KMS-11 (cell line): ENCODE measurements around the gene VSTM4.

Experiments used
- H2AFZ ChIP-seq: fragments of 200-600 bp; sonication (generic); 2 replicates; pipeline ENCODE4 v1.6.1; 2016; ENCODE audit warnings: antibody characterized with exemption, mixed run types, low read depth
- H3K27ac ChIP-seq: fragments of 200-600 bp; sonication (generic); 2 replicates; pipeline ENCODE4 v1.6.1; 2016; ENCODE audit warnings: mild to moderate bottlenecking, mixed run types
- H3K27me3 ChIP-seq: fragments of 200-600 bp; sonication (generic); 2 replicates; pipeline ENCODE4 v1.6.1; 2017; ENCODE audit warnings: mild to moderate bottlenecking, low read depth, mixed run types, moderate library complexity; ENCODE audit not compliant: insufficient read depth
- H3K36me3 ChIP-seq: fragments of 200-600 bp; sonication (generic); 2 replicates; pipeline ENCODE4 v1.6.1; 2017; ENCODE audit warnings: mild to moderate bottlenecking, mixed run types; ENCODE audit not compliant: insufficient read depth
- H3K4me1 ChIP-seq: fragments of 200-600 bp; sonication (generic); 2 replicates; pipeline ENCODE4 v1.6.1; 2016; ENCODE audit warnings: mild to moderate bottlenecking, low read depth, mixed run types; ENCODE audit not compliant: poor library complexity, severe bottlenecking
- H3K4me2 ChIP-seq: fragments of 200-600 bp; sonication (generic); 2 replicates; pipeline ENCODE4 v1.7.0; 2016; ENCODE audit warnings: mild to moderate bottlenecking, mixed run types
- H3K4me3 ChIP-seq: fragments of 200-600 bp; sonication (generic); IDR thresholded peaks from 2 replicates; pipeline ENCODE4 v1.6.1; 2017; ENCODE audit warnings: low read depth, low read length, mixed read lengths; ENCODE audit not compliant: insufficient read depth
- H3K79me2 ChIP-seq: fragments of 200-600 bp; sonication (generic); 2 replicates; pipeline ENCODE4 v1.6.1; 2016; ENCODE audit warnings: low read depth, mixed run types; ENCODE audit not compliant: insufficient read depth
- H3K9ac ChIP-seq: fragments of 200-600 bp; sonication (generic); 2 replicates; pipeline ENCODE4 v1.6.1; 2016; ENCODE audit warnings: mild to moderate bottlenecking, mixed run types
- H4K20me1 ChIP-seq: fragments of 200-600 bp; sonication (generic); 2 replicates; pipeline ENCODE4 v1.6.1; 2016; ENCODE audit warnings: mild to moderate bottlenecking, mixed run types; ENCODE audit not compliant: insufficient read depth
- TF ChIP-seq, protein P1 (sequence below): fragments of 200-600 bp; sonication (generic); conservative IDR thresholded peaks from 2 replicates; pipeline ENCODE4 v1.6.1; 2017; ENCODE audit warnings: low read depth, mild to moderate bottlenecking, antibody characterized with exemption, low read length, moderate library complexity, mixed read lengths

The VSTM4 gene

DNA sequence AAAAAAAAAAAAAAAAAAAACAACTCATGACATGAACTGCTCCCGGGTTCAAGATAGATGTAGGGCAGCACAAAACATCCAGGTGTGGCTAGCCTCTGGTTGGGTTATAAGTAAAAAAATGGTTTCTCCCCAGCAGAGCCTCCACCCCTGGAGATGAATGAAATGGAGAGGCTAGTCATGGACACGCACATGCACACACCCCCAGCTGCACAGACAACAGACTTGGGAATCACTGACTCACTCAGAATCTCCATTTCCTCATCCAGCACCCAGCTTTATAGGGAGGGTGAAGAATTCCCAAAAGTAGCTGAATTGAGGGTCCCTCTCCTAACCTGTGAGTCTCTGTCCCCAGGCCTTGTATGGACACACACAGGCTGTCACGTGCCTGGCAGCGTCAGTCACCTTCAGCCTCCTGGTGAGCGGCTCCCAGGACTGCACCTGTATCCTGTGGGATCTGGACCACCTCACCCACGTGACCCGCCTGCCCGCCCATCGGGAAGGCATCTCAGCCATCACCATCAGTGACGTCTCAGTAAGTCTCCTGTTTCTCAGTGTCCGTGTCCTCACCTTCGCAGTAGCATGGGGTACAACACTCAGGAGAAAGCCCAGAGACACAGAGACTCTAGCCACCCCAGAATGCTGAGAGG, 140.7 kb downstream of the VSTM4 start:
- Histone ChIP-seq H3K4me1 (no peaks in the 10 kb centered on the region), H2AFZ (no peak overlapping the region), H4K20me1 (no peaks in the 10 kb centered on the region), H3K4me2 (no peak overlapping the region), H3K4me3 (no peak overlapping the region), H3K27me3 (no peaks in the 10 kb centered on the region), H3K79me2 (no peaks in the 10 kb centered on the region), H3K27ac (no peak overlapping the region), H3K9ac (no peak overlapping the region), H3K36me3 (no peaks in the 10 kb centered on the region)
- TF ChIP-seq, protein P1, sequence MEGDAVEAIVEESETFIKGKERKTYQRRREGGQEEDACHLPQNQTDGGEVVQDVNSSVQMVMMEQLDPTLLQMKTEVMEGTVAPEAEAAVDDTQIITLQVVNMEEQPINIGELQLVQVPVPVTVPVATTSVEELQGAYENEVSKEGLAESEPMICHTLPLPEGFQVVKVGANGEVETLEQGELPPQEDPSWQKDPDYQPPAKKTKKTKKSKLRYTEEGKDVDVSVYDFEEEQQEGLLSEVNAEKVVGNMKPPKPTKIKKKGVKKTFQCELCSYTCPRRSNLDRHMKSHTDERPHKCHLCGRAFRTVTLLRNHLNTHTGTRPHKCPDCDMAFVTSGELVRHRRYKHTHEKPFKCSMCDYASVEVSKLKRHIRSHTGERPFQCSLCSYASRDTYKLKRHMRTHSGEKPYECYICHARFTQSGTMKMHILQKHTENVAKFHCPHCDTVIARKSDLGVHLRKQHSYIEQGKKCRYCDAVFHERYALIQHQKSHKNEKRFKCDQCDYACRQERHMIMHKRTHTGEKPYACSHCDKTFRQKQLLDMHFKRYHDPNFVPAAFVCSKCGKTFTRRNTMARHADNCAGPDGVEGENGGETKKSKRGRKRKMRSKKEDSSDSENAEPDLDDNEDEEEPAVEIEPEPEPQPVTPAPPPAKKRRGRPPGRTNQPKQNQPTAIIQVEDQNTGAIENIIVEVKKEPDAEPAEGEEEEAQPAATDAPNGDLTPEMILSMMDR = no peak

DNA sequence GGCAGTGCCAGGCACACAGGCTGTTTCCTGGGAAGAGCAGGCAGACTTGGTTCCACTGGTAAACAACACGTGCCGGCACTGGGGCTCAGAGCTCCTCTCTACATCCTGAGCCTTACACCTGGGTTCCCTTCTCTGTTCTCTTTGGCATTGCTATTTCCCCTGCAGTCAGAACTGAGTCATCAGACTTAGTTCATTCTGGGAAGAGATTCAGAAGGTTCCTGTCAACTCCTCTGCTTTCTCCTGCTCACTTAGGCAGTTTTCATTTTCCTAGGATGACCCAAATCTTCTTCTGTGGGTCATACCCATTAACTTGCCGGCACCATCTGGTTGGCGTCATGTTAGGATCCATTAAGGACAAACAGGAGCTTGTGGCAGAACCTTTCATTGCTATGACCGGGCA, 142.3 kb downstream of the VSTM4 start:
- Histone ChIP-seq H3K4me1 (no peaks in the 10 kb centered on the region), H3K4me2 (no peak overlapping the region), H3K27ac (no peak overlapping the region), H3K9ac (no peak overlapping the region), H2AFZ (no peak overlapping the region), H3K36me3 (no peaks in the 10 kb centered on the region), H4K20me1 (no peaks in the 10 kb centered on the region), H3K79me2 (no peaks in the 10 kb centered on the region), H3K27me3 (no peaks in the 10 kb centered on the region), H3K4me3 (no peak overlapping the region)
- TF ChIP-seq, protein P1 = no peak

DNA sequence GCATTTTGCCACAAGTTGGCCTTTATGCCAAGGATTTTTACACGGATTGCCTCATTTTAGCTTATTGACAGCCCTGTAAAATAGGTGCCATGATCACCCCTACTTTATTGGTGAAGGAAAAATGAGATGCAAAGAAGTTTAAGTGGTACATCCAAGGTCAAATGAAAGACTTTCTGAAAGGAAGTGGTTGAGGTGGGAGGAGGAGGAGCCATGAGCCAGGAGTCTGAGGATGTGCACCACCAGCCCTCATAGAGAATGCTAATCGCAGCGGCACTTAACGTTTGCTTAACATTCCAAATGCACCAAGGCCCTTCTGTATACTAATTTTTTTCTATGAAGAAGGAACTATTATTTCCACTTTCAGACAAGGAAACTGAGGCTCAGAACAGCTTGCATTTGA, 144.7 kb downstream of the VSTM4 start:
- Histone ChIP-seq H3K27ac (no peak overlapping the region), H3K9ac (no peak overlapping the region), H3K27me3 (no peaks in the 10 kb centered on the region), H3K36me3 (no peaks in the 10 kb centered on the region), H3K4me3 (no peak overlapping the region), H3K79me2 (no peaks in the 10 kb centered on the region), H3K4me1 (no peaks in the 10 kb centered on the region), H4K20me1 (no peaks in the 10 kb centered on the region), H2AFZ (no peak overlapping the region), H3K4me2 (no peak overlapping the region)
- TF ChIP-seq, protein P1 = no peak

DNA sequence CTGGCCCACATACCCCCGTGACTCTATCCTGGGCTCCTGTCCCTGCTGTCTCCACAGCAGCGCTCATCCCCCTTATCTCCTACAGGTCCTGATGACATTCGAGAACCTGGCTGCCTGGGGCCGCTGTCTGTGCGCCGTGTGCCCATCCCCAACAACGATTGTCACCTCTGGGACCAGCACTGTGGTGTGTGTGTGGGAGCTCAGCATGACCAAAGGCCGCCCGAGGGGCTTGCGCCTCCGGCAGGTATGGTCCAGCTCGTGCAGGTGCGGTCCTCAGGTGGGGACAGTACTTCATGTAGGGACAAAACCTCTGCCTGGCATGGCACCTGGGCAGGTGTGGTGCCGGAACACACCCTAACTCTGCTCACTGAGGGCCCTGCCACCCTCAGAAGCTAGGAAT, 145.3 kb downstream of the VSTM4 start:
- H3K27ac ChIP-seq = no peak overlapping the region
- H3K27me3 ChIP-seq = no peaks in the 10 kb centered on the region
- no peaks in the 10 kb centered on the region for H3K36me3 ChIP-seq
- no peaks in the 10 kb centered on the region for H4K20me1 ChIP-seq
- H3K4me3 ChIP-seq = no peak overlapping the region
- no peak overlapping the region for H3K9ac ChIP-seq
- H2AFZ ChIP-seq = no peak overlapping the region
- TF ChIP-seq, protein P1 = no peak
- H3K79me2 ChIP-seq = no peaks in the 10 kb centered on the region
- H3K4me2 ChIP-seq = no peak overlapping the region
- H3K4me1 ChIP-seq = no peaks in the 10 kb centered on the region
